Fibroblast of skin of left quadriceps (primary cell): ENCODE results near the gene RALGAPA1.
"Not testable (repeated sequence)": the region's sequence is repeated elsewhere in the genome, so short reads cannot be mapped to it uniquely, and the experiment has no call there.

Experiments
- DNase-seq, 2 experiments: peaks; one replicate each; pipeline ENCODE4 v3.0.0-alpha.2; 2013; ENCODE audit warnings: low read depth in 2 of 2

The RALGAPA1 gene

GRCh38 chr14:35761922-35762321 lies 47.2 kb downstream of the RALGAPA1 start:
- no peak for DNase-seq

GRCh38 chr14:35760143-35760542 lies 49.0 kb downstream of the RALGAPA1 start:
- DNase-seq = no peak

- DNase-seq = no peak
Observed at GRCh38 chr14:35758523-35759129, 50.5 kb downstream of the RALGAPA1 start.

GRCh38 chr14:35754671-35755070 lies 54.4 kb downstream of the RALGAPA1 start:
- no peak for DNase-seq

- DNase-seq = no peak
Observed at GRCh38 chr14:35752380-35752779, 56.7 kb downstream of the RALGAPA1 start.

GRCh38 chr14:35750202-35750904 lies 58.7 kb downstream of the RALGAPA1 start:
- DNase-seq = no peak

GRCh38 chr14:35747379-35747778 lies 61.7 kb downstream of the RALGAPA1 start:
- no peak for DNase-seq

- no peak for DNase-seq
Observed at GRCh38 chr14:35742442-35742841, 66.7 kb downstream of the RALGAPA1 start.

GRCh38 chr14:35742032-35742371 lies 67.1 kb downstream of the RALGAPA1 start:
- no peak for DNase-seq

GRCh38 chr14:35741345-35742031 lies 67.6 kb downstream of the RALGAPA1 start:
- DNase-seq = no peak

GRCh38 chr14:35740215-35740614 lies 68.9 kb downstream of the RALGAPA1 start:
- DNase-seq = no peak

GRCh38 chr14:35735163-35735562 lies 73.9 kb downstream of the RALGAPA1 start:
- DNase-seq = not testable (repeated sequence)

- not testable (repeated sequence) for DNase-seq
Observed at GRCh38 chr14:35733510-35733909, 75.6 kb downstream of the RALGAPA1 start.

- no peak for DNase-seq
Observed at GRCh38 chr14:35730871-35731270, 78.2 kb downstream of the RALGAPA1 start.

- no peak for DNase-seq
Observed at GRCh38 chr14:35727764-35728163, 81.3 kb downstream of the RALGAPA1 start.

GRCh38 chr14:35725930-35726329 lies 83.2 kb downstream of the RALGAPA1 start:
- DNase-seq = no peak

GRCh38 chr14:35715079-35715478 lies 94.0 kb downstream of the RALGAPA1 start:
- no peak for DNase-seq

- DNase-seq = no peak
Observed at GRCh38 chr14:35712466-35712865, 96.6 kb downstream of the RALGAPA1 start.

- no peak for DNase-seq
Observed at GRCh38 chr14:35708062-35708461, 101.0 kb downstream of the RALGAPA1 start.

GRCh38 chr14:35705636-35706035 lies 103.5 kb downstream of the RALGAPA1 start:
- DNase-seq = no peak

GRCh38 chr14:35704793-35705493 lies 104.2 kb downstream of the RALGAPA1 start:
- DNase-seq = no peak

GRCh38 chr14:35701531-35701930 lies 107.6 kb downstream of the RALGAPA1 start:
- no peak for DNase-seq
